Sigmoid colon (tissue), 4 donors: ENCODE data around the gene PIH1D2.

Source experiments
- EP300 ChIP-seq, 4 donors: sonication (generic); formaldehyde crosslinking; IDR thresholded peaks; one replicate each; pipeline ENCODE4 v1.6.1; 2017; ENCODE audit warnings: antibody characterized with exemption in 4 of 4
- POLR2A ChIP-seq, 2 donors: fragments of 450-650 bp; IDR thresholded peaks; one replicate each; pipeline ENCODE4 v1.6.1; 2016; ENCODE audit warnings: antibody characterized with exemption in 2 of 2, mild to moderate bottlenecking in 2 of 2, moderate library complexity in 2 of 2
- TF ChIP-seq, protein P1 (sequence below), 4 experiments: fragments of 450-650 bp in 3 of 4; fragments of 200-600 bp in 1 of 4; IDR thresholded peaks; one replicate each; pipeline ENCODE4 v1.5.1; 2016 to 2019; ENCODE audit warnings: antibody characterized with exemption in 4 of 4, mild to moderate bottlenecking in 3 of 4, moderate library complexity in 2 of 4

DNA sequence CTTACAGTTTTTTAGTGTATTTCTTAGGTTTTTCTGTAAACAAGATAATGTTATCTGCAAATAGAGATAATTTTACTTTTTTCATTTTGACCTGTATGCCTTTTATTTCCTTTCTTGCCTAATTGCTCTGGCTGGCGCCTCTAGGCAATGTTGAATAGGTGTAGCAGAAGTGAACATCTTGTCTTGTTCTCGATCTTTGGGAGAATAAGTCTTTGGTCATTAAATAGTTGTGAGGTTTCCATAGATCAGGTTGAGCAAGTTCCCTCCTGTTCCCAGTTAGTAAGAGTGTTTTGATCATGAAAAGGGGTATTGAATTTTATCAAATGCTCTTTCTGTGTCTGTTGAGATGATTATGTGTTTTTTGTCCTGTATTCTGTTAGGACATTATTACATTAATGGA is 24.0 kb downstream of the PIH1D2 start:
- TF ChIP-seq, protein P1, sequence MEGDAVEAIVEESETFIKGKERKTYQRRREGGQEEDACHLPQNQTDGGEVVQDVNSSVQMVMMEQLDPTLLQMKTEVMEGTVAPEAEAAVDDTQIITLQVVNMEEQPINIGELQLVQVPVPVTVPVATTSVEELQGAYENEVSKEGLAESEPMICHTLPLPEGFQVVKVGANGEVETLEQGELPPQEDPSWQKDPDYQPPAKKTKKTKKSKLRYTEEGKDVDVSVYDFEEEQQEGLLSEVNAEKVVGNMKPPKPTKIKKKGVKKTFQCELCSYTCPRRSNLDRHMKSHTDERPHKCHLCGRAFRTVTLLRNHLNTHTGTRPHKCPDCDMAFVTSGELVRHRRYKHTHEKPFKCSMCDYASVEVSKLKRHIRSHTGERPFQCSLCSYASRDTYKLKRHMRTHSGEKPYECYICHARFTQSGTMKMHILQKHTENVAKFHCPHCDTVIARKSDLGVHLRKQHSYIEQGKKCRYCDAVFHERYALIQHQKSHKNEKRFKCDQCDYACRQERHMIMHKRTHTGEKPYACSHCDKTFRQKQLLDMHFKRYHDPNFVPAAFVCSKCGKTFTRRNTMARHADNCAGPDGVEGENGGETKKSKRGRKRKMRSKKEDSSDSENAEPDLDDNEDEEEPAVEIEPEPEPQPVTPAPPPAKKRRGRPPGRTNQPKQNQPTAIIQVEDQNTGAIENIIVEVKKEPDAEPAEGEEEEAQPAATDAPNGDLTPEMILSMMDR (IDR thresholded peaks at IDR 0.05) = no peak
- TF ChIP-seq POLR2A (IDR thresholded peaks at IDR 0.05) = no peak
- TF ChIP-seq EP300 (IDR thresholded peaks at IDR 0.05) = no peak
